ENCODE data around the gene GNAL.

DNA sequence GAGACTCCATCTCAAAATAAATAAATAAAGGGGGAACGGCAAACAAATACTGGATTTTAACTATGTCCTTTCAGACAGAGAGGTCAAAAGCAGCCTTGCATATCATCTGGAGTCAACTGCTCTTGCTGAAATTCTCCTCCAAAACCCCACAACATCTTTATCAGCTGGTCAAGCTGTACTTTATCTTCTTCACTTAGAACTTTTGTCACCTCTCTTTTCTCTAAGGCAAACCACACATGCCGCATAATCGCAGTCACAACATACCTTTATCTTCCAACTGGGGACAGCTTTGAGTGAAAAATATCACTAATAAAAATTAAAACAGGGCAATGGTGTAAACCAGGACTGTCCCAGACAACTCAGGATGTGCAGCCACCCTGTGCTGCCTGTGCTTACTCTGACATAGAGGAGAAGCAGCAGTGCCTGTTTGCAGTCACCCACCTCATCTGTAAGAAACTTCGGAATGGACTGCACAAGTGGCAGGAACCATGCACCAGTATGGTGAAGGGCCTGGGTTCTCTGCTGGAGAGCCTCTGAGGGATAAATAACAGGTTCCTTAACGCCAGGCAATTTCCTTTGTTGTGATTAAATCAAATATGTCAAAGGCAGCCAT, 212.9 kb downstream of the GNAL start:
- TF ChIP-seq FOXP2 (optimal IDR thresholded peaks at IDR 0.05; ENCODE audit: borderline replicate concordance, extremely low read depth, extremely low read length, insufficient read depth) = no peak
- no peak for TF ChIP-seq SIN3A (IDR thresholded peaks at IDR 0.05; ENCODE audit: borderline replicate concordance, insufficient read depth, low read length)
- TF ChIP-seq, protein P1, sequence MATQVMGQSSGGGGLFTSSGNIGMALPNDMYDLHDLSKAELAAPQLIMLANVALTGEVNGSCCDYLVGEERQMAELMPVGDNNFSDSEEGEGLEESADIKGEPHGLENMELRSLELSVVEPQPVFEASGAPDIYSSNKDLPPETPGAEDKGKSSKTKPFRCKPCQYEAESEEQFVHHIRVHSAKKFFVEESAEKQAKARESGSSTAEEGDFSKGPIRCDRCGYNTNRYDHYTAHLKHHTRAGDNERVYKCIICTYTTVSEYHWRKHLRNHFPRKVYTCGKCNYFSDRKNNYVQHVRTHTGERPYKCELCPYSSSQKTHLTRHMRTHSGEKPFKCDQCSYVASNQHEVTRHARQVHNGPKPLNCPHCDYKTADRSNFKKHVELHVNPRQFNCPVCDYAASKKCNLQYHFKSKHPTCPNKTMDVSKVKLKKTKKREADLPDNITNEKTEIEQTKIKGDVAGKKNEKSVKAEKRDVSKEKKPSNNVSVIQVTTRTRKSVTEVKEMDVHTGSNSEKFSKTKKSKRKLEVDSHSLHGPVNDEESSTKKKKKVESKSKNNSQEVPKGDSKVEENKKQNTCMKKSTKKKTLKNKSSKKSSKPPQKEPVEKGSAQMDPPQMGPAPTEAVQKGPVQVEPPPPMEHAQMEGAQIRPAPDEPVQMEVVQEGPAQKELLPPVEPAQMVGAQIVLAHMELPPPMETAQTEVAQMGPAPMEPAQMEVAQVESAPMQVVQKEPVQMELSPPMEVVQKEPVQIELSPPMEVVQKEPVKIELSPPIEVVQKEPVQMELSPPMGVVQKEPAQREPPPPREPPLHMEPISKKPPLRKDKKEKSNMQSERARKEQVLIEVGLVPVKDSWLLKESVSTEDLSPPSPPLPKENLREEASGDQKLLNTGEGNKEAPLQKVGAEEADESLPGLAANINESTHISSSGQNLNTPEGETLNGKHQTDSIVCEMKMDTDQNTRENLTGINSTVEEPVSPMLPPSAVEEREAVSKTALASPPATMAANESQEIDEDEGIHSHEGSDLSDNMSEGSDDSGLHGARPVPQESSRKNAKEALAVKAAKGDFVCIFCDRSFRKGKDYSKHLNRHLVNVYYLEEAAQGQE (IDR thresholded peaks at IDR 0.05; ENCODE audit: insufficient read depth in 1 of 2, low read depth in 2 of 2, low read length in 2 of 2) = no peak
- TF ChIP-seq TAF1 (IDR thresholded peaks at IDR 0.05; ENCODE audit: borderline replicate concordance, insufficient read depth, low read length) = no peak
- TF ChIP-seq POLR2AphosphoS5 (IDR thresholded peaks at IDR 0.05; ENCODE audit: low read depth, low read length) = no peak
